NCI-H2196 treated with DMSO at 0.1 percent for 48 hours (cell line): ENCODE results near the gene IFIT1.
A peak's percentile ranks its signal among the peaks of the same experiment; 100 is the strongest.
"Not testable (repeated sequence)": the region's sequence is repeated elsewhere in the genome, so short reads cannot be mapped to it uniquely, and the experiment has no call there.

ENCODE experiments used
- DNase-seq: peaks from one replicate; lab custom pipeline; 2025; ENCODE audit not compliant: unreplicated experiment; lab: John Stamatoyannopoulos, UW

IFIT1 gene

GRCh38 chr10:89363729-89364442 lies 28.5 kb upstream of the IFIT1 start:
- no peak for DNase-seq

GRCh38 chr10:89364531-89364930 lies 27.9 kb upstream of the IFIT1 start:
- no peak for DNase-seq

GRCh38 chr10:89367529-89367928 lies 24.9 kb upstream of the IFIT1 start:
- no peak for DNase-seq

GRCh38 chr10:89368129-89368528 lies 24.3 kb upstream of the IFIT1 start:
- DNase-seq: no peak

- no peak for DNase-seq
Measured at GRCh38 chr10:89369156-89370105, 23.0 kb upstream of the IFIT1 start.

- DNase-seq: no peak
Measured at GRCh38 chr10:89371079-89371478, 21.3 kb upstream of the IFIT1 start.

GRCh38 chr10:89371987-89372386 lies 20.4 kb upstream of the IFIT1 start:
- DNase-seq: no peak

- DNase-seq: peak; percentile 23
Measured at GRCh38 chr10:89373916-89374711, 18.3 kb upstream of the IFIT1 start.

GRCh38 chr10:89374713-89375141 lies 17.7 kb upstream of the IFIT1 start:
- no peak for DNase-seq

GRCh38 chr10:89377705-89378637 lies 14.5 kb upstream of the IFIT1 start, which contains the start of gene IFIT1B:
Gene IFIT1B (plus strand): TSS chr10:89378056. CDS start chr10:89378136, 80 bp downstream.
- DNase-seq: no peak

- no peak for DNase-seq
Measured at GRCh38 chr10:89379103-89379502, 13.3 kb upstream of the IFIT1 start.

GRCh38 chr10:89382757-89383156 lies 9.7 kb upstream of the IFIT1 start:
- no peak for DNase-seq

- no peak for DNase-seq
Measured at GRCh38 chr10:89384474-89385340, 7.7 kb upstream of the IFIT1 start.

- no peak for DNase-seq
Measured at GRCh38 chr10:89388806-89389205, 3.6 kb upstream of the IFIT1 start.

GRCh38 chr10:89389254-89389653 lies 3.2 kb upstream of the IFIT1 start:
- no peak for DNase-seq

GRCh38 chr10:89390476-89391225 lies 1.8 kb upstream of the IFIT1 start:
- DNase-seq: peak; percentile 16

GRCh38 chr10:89391226-89391576 lies 1.2 kb upstream of the IFIT1 start:
- DNase-seq: not testable (repeated sequence)

GRCh38 chr10:89392974-89393373 lies 551 bp downstream of the IFIT1 start:
- DNase-seq: no peak
